ENCODE results near the gene DDX54. TPM values are rescaled to one million over a fixed set of nuclear protein-coding genes. Genes with fewer than 3 reads are reported as not detected.

The DDX54 gene
- total RNA-seq, 1 donor from 2014 or later, result 97.0 TPM

DNA sequence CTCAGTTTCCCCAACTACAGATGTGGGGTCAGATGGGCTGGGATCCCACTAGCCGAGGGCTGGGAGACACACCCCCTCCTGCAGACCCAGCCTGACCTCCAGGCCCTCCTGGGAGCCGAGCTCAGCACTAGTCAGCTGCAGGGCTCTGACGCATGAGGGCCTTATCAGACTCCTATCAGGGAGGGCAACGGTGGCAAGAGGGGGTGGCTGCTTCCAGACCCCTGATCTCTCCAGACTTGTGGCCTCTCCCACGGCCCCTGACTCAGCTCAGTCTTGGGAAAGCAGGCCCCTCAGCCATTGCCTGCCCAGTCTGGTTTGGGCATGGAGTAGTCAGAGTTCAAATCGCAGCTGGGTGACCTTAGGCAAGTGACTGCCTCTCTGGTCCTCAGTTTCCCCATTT lies 52.2 kb downstream of the DDX54 start:
- Histone ChIP-seq H3K27ac (no peak overlapping the region), H3K27me3 (no peaks in the 10 kb centered on the region), H3K4me1 (no peaks in the 10 kb centered on the region), H3K36me3 (no peaks in the 10 kb centered on the region), H3K9me3 (no peaks in the 10 kb centered on the region), H3K4me3 (no peak overlapping the region)
- no peak for DNase-seq (ENCODE audit: low spot score in 2 of 2)
- intact Hi-C loops (cut with DNase I), result no loop called here
- TF ChIP-seq, protein P1, sequence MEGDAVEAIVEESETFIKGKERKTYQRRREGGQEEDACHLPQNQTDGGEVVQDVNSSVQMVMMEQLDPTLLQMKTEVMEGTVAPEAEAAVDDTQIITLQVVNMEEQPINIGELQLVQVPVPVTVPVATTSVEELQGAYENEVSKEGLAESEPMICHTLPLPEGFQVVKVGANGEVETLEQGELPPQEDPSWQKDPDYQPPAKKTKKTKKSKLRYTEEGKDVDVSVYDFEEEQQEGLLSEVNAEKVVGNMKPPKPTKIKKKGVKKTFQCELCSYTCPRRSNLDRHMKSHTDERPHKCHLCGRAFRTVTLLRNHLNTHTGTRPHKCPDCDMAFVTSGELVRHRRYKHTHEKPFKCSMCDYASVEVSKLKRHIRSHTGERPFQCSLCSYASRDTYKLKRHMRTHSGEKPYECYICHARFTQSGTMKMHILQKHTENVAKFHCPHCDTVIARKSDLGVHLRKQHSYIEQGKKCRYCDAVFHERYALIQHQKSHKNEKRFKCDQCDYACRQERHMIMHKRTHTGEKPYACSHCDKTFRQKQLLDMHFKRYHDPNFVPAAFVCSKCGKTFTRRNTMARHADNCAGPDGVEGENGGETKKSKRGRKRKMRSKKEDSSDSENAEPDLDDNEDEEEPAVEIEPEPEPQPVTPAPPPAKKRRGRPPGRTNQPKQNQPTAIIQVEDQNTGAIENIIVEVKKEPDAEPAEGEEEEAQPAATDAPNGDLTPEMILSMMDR (IDR thresholded peaks at IDR 0.05), result no peak

DNA sequence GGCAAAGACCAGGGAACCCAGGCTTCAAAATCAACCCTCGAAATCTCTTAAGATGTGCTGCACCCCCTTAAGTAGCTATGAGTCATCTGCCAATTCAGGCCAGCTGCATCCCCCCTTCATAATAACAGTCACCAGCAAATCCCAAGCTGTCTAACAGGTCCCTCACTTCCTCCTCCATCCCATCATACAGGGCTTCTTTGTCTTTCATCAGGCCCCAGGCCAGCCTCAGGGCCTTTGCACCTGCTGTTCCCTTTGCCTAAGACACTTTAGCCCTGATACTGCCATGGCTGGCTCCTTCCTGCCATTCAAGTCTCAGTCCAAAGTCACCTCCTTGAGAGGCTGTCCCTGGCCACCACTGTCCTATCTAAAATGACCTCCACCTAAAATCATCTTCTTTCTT lies 53.7 kb downstream of the DDX54 start:
- DNase-seq (ENCODE audit: low spot score in 2 of 2), result no peak
- H3K36me3 ChIP-seq, result no peaks in the 10 kb centered on the region
- TF ChIP-seq, protein P1 (IDR thresholded peaks at IDR 0.05), result no peak
- no peaks in the 10 kb centered on the region for H3K4me1 ChIP-seq
- H3K9me3 ChIP-seq, result no peaks in the 10 kb centered on the region
- intact Hi-C loops (cut with DNase I), result no loop called here
- no peak overlapping the region for H3K4me3 ChIP-seq
- no peaks in the 10 kb centered on the region for H3K27me3 ChIP-seq
- no peak overlapping the region for H3K27ac ChIP-seq

DNA sequence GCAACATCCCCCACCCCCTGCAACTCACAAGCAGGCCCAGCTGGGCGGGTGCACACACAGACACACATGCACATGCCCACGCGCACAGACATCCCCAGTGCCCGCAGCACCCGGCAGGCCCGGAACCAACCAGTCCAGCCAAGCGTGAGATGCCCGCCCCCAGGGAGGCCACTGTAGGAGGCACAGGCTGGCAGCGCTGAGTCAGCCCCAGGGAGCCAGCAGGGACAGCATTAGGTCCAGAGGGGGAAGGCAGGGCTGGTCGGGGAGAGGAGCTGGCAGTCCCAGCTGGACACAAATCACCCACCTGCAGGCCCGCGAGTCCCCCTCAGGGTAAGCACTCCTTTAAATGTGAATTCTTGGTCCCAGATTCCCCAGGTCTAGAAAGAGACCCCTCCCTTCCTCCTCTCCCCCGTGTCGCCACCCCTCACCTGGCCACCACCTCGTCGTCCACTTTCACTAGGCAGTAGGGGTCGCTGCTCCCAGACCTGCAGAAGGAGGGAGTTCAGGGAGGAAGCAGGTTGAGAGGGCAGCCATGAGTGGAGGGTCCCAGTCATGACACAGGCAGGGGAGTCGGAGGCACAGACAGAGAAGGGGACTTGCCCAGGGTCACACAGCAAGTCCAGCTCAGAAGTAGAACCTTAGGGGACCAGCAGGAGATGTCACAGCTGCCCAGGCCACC lies 54.7 kb downstream of the DDX54 start:
- Histone ChIP-seq H3K9me3 (no peaks in the 10 kb centered on the region), H3K36me3 (no peaks in the 10 kb centered on the region), H3K4me3 (no peak overlapping the region), H3K27ac (no peak overlapping the region), H3K4me1 (no peaks in the 10 kb centered on the region), H3K27me3 (no peaks in the 10 kb centered on the region)
- no peak for DNase-seq (ENCODE audit: low spot score in 2 of 2)
- intact Hi-C loops (cut with DNase I), result no loop called here
- TF ChIP-seq, protein P1 (IDR thresholded peaks at IDR 0.05), result no peak

DNA sequence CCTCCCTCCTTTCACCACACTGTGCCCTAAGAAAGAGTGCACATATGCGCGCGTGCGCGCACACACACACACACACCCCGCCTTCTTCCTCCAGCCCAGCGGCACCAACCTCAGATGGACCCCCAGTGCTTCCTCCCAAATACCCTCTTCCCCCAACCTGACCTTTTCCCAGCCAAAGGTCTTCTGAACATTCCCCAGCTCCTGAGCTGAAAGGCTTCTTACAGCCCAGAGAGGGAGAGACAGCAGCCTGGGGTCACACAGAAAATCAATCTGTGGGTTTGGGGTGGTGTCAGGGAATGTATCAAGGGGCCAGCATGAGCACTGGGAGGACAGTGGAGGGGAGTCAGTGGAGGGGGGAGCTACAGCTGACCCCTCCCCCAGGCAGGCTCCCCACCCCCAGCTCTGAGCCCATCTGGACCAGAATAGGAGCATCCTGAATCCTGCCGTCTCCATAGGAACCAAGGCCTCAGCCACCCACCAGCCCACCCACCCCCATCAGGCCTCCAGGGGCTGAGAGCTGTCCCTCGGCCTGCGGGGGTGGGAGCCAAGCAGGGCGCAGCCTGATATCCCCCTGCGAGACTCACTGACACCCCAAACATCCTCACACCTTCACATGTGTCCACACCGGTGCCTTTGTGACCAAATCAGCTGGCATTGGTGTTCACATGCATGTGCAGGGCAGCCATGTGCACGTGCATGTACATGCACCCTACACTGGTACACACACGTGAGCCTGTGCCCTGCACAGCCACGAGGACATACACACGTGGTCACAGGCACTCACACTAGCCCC lies 55.4 kb downstream of the DDX54 start:
- Histone ChIP-seq H3K27me3 (no peaks in the 10 kb centered on the region), H3K4me1 (no peaks in the 10 kb centered on the region), H3K9me3 (no peaks in the 10 kb centered on the region), H3K4me3 (no peak overlapping the region), H3K36me3 (no peaks in the 10 kb centered on the region), H3K27ac (no peak overlapping the region)
- TF ChIP-seq, protein P1 (IDR thresholded peaks at IDR 0.05), result no peak
- intact Hi-C loops (cut with DNase I), result no loop called here
- DNase-seq (ENCODE audit: low spot score in 2 of 2), result no peak

DNA sequence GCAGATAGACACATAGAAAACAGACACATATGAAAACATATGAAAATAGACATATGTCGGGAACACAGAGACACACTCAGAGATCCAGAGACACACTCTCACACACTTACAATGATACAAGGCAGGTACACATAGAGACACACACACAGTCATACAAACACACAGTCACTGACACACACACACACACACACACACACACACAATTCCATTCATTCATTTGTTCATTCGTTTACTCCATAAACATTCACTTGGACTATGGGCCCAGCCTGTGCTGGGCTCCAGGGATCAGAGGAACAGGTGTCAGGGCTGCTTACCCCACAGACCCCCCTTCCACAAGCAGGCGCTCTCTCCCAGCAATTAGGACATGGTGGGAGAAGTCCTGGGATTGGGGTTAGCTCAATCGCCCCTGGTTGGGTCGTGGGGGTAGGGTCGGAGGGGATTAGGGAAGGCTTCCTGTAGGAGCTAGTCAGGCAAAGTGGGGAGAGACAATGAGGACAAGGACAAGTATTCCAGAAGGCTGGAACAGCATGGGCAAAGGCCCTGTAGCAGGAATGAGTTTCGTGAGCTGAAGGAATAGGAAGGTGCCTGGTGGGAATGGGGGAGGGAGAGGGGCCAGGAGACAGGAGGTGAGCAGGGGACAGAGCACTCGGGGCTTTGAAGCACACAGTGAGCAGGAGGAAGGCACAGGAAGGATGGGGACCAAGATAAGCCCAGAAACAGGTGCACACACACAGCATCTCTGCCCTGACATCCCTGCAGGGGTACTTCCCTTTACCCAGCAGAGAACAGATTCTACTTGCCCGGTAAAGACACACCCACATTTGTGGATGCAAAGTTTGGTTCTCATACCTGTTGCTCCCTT lies 56.2 kb downstream of the DDX54 start:
- intact Hi-C loops (cut with DNase I), result no loop called here
- Histone ChIP-seq H3K27me3 (no peaks in the 10 kb centered on the region), H3K4me1 (no peaks in the 10 kb centered on the region), H3K27ac (no peak overlapping the region), H3K36me3 (no peaks in the 10 kb centered on the region), H3K4me3 (no peak overlapping the region), H3K9me3 (no peaks in the 10 kb centered on the region)
- TF ChIP-seq, protein P1 (IDR thresholded peaks at IDR 0.05), result no peak
- DNase-seq (ENCODE audit: low spot score in 2 of 2), result no peak
